Measurements from ENCODE around the gene MEOX2. TPM values are rescaled to one million over a fixed set of nuclear protein-coding genes. Genes with fewer than 3 reads are reported as not detected.

Gene MEOX2
- total RNA-seq, 1 donor from 2014 or later: 3.0 TPM

DNA sequence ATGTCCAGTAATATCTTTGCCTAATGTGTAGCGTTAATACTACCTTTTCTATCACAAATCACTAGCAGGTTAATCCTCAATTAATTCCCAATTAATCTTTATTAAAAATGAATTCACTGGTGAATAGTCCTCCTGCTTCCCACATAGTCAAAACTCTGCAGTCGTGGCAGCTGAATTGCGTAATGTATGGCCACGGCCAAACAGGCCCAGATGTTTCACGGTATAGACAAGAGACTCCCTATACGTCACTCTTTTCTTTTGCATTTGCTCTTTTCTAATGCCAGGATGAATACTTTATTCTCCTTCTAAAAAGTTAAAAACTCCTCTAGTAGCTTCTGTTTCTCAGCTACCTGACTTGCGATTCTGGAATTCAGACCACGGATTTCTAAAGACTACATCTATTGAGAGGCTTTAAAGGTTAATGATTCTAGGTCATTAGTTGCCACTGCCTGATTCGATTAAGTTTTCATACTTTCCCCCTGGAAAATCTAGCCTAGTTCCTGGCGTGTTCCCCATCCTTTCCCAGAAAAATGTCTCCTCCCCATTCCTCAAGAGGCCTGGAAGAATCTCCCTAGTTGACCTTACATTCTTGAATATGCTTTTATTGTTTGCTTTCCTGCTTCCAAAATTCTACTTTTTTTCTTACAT, 16.9 kb downstream of the MEOX2 start:
- H3K4me1 Mint-ChIP-seq (ENCODE audit: unreplicated experiment): no peaks in the 10 kb centered on the region
- no peaks in the 10 kb centered on the region for H3K36me3 Mint-ChIP-seq
- DNase-seq (ENCODE audit: extremely low spot score, unreplicated experiment): no peak
- TF ChIP-seq CTCF (conservative IDR thresholded peaks at IDR 0.05): no peak
- H3K27me3 Mint-ChIP-seq: no peaks in the 10 kb centered on the region
- no peaks in the 10 kb centered on the region for H3K9me3 Mint-ChIP-seq
- H3K27ac Mint-ChIP-seq: no peak overlapping the region
- no peak overlapping the region for H3K4me3 Mint-ChIP-seq

DNA sequence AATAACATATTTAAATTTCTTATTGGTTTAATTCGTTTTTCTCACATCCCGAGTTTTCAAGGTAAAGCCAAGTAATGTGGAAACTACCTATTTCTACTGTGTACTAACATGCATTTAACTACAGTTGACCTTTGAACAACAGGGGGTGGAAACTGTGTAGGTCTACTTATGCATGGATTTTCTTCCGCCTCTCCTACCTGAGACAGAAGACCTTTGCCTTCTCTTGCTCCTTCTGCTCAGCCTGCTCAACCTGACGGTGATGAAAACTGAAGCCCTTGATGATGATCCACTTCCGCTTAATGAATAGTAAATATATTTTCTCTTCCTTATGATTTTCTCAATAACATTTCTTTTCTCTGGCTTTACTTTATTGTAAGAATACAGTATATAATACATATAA, 18.5 kb downstream of the MEOX2 start:
- Mint-ChIP-seq H3K36me3 (no peaks in the 10 kb centered on the region), H3K27ac (no peak overlapping the region), H3K9me3 (no peaks in the 10 kb centered on the region), H3K4me1 (ENCODE audit: unreplicated experiment) (no peaks in the 10 kb centered on the region), H3K27me3 (no peaks in the 10 kb centered on the region), H3K4me3 (no peak overlapping the region)
- DNase-seq (ENCODE audit: extremely low spot score, unreplicated experiment): no peak
- TF ChIP-seq CTCF (conservative IDR thresholded peaks at IDR 0.05): no peak

DNA sequence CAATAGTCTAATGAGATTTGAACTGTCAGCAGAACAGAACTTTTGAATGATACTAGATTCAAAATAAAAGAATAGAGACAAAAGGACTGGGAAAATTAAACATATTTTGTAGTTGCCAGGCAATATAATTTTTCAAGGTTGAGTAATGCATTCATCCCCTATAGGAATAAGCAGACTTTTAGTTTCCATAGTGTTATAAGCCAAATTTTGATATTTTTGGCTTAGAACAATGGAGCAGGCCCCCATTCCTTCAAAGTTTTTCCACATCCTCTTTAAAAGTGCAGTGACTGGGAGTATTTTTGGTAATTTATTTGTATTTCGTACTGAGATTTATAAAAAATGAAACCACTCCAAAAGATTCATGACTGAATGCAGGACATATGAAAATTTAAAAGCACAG, 24.0 kb downstream of the MEOX2 start:
- Mint-ChIP-seq H3K4me1 (ENCODE audit: unreplicated experiment) (no peaks in the 10 kb centered on the region), H3K27me3 (no peaks in the 10 kb centered on the region), H3K27ac (no peak overlapping the region), H3K36me3 (no peaks in the 10 kb centered on the region), H3K4me3 (no peak overlapping the region), H3K9me3 (no peaks in the 10 kb centered on the region)
- DNase-seq (ENCODE audit: extremely low spot score, unreplicated experiment): no peak
- TF ChIP-seq CTCF (conservative IDR thresholded peaks at IDR 0.05): no peak

- H3K9me3 Mint-ChIP-seq: no peaks in the 10 kb centered on the region
- H3K27ac Mint-ChIP-seq: no peak overlapping the region
- DNase-seq (ENCODE audit: extremely low spot score, unreplicated experiment): no peak
- no peaks in the 10 kb centered on the region for H3K27me3 Mint-ChIP-seq
- H3K4me3 Mint-ChIP-seq: no peak overlapping the region
- no peak for TF ChIP-seq CTCF (conservative IDR thresholded peaks at IDR 0.05)
- H3K36me3 Mint-ChIP-seq: no peaks in the 10 kb centered on the region
- no peaks in the 10 kb centered on the region for H3K4me1 Mint-ChIP-seq (ENCODE audit: unreplicated experiment)
These were observed 28.2 kb downstream of the MEOX2 start for GRCh38 chr7:15658247-15658646.

DNA sequence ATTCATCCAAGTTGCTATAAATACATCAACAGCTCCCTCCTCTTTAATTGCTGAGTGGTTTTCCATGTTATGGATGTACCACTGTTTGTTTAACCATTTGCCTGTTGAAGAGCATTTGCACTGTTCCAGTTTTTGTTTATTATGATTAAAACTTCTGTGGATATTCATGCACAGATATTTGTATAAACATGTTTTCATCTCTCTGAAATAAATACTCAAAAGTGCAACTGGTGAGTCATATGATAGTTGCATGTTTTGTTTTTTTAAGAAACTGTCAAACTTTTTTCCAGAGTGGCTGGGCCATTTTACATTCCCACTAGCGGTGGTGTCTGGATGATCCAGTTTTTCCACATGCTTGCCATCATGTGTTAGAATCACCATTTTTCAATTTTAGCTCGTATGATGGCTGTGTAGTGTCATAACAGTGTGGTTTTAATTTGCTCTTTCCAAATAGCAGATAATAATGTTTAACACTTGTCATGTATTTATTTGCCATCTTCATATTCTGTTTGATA, 33.6 kb downstream of the MEOX2 start:
- H3K27ac Mint-ChIP-seq: peak overlapping the region; percentile 53

More for the DNA sequence above, 33.6 kb downstream of the MEOX2 start:
- no peak for DNase-seq (ENCODE audit: extremely low spot score, unreplicated experiment)
- no peak for TF ChIP-seq CTCF (conservative IDR thresholded peaks at IDR 0.05)
- H3K36me3 Mint-ChIP-seq: no peaks in the 10 kb centered on the region
- peak overlapping the region; percentile 71 for H3K4me3 Mint-ChIP-seq
- peaks cover 3% of the 10 kb centered on the region for H3K9me3 Mint-ChIP-seq
- no peaks in the 10 kb centered on the region for H3K27me3 Mint-ChIP-seq
- peaks cover 6% of the 10 kb centered on the region for H3K4me1 Mint-ChIP-seq (ENCODE audit: unreplicated experiment)
